ENCODE results near the gene FPGS.

FPGS gene

DNA sequence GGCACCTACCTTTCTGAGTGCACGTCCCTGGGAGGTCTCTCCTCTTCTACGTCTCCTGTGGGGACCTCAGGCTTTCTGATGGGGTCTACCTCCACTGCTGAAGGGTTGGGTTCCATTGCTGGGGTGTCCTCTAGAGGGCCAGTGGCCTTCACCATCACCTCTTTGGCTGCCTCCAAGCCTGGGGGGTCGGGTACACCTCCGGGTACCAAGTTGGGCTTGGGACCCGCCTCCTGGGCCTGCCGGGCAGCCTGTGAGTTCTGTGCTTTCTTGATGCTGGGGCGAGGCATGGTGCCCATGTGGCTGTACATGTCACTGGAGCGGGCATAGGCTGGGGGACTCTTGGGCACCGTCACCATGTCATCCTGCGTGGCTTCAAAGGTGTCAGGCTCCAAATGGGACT lies 28.7 kb upstream of the FPGS start:
- Histone ChIP-seq H2AFZ (ENCODE audit: low read depth, low read length) (no peak overlapping the region), H3K79me1 (replicated peaks; ENCODE audit: low read length, poor library complexity, severe bottlenecking) (no peaks in the 10 kb centered on the region), H2BK5ac (ENCODE audit: low read depth, low read length, poor library complexity, severe bottlenecking) (no peak overlapping the region), H2BK120ac (ENCODE audit: low read depth, low read length) (no peak overlapping the region), H3K27me3 (ENCODE audit: control insufficient read depth in 1 of 2, insufficient read depth in 1 of 2, low read length in 2 of 2) (peaks cover 14 to 35% of the 10 kb centered on the region in 2 experiments), H2BK15ac (ENCODE audit: low read depth, poor library complexity, severe bottlenecking) (no peak overlapping the region), H3K4me2 (ENCODE audit: low read length, poor library complexity, severe bottlenecking) (no peak overlapping the region), H3K14ac (ENCODE audit: low read length in 2 of 2) (no peak overlapping the region), H3K4me3 (ENCODE audit: insufficient read depth in 1 of 2, low read depth in 1 of 2, low read length in 2 of 2) (no peak overlapping the region), H3K9ac (ENCODE audit: low read length) (no peak overlapping the region), H4K91ac (ENCODE audit: low read length) (no peak overlapping the region), H3K23ac (ENCODE audit: low read length in 2 of 2) (no peak overlapping the region), H3K36me3 (ENCODE audit: control insufficient read depth in 1 of 2, insufficient read depth in 2 of 2, low read depth in 1 of 2, low read length in 2 of 2) (no peaks in the 10 kb centered on the region), H3K18ac (ENCODE audit: low read depth in 1 of 2, low read length in 2 of 2) (no peak overlapping the region), H2BK12ac (ENCODE audit: low read length in 2 of 2) (no peak overlapping the region), H2AK5ac (ENCODE audit: low read length, severe bottlenecking) (no peak overlapping the region), H3K9me3 (ENCODE audit: control insufficient read depth, low read length) (no peaks in the 10 kb centered on the region), H3K4ac (ENCODE audit: low read depth in 1 of 2, low read length in 2 of 2) (no peak overlapping the region), H3K27ac (ENCODE audit: low read length, poor library complexity, severe bottlenecking) (no peak overlapping the region), H3K4me1 (ENCODE audit: control insufficient read depth, insufficient read depth, low read depth, low read length) (peaks cover 11% of the 10 kb centered on the region), H4K8ac (ENCODE audit: low read length) (no peak overlapping the region)
- DNase-seq: no peak
- WGBS: 83% methylated on average over 10 of the region's 10 CpGs

DNA sequence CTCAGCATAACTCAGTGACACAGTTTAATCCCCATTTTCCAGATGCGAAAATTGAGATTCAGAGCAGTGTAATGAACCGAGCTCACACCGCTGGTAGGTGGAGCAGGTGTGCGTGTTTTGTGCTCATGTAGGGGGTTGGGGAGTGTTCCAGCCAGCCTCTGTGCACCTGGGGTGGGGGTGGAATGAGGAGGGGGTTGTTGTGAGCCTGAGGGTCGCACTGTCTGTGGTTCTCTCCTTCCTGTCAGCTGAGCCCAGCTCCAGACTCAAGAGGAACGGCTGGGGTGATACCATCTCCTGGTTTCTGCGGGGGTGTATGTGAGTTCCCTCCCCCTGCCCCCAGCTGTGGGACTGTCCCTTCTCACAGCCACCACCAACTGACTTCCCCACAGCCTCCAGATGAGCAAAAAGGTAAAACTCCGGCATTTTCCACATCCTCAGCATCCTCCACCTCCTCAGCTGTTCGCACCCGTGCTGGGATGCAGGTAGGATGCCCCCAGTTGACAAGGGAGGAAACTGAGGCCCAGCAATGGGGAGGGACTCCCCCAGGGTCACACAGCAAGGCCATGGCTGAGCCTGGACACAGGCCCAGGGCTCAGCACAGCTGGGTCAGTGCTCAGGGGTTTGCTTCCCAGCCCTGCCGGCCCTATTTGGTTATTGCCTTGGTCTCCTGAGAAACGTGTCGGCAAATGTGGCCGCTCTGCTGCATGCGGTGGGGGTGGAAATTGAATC lies 26.3 kb upstream of the FPGS start:
- H3K18ac ChIP-seq (ENCODE audit: low read depth in 1 of 2, low read length in 2 of 2): peak overlapping the region in 1 of 2 experiments; percentile 11
- no peak overlapping the region for H2BK5ac ChIP-seq (ENCODE audit: low read depth, low read length, poor library complexity, severe bottlenecking)
- H4K8ac ChIP-seq (ENCODE audit: low read length): peak overlapping the region; percentile 4
- no peak overlapping the region for H2AFZ ChIP-seq (ENCODE audit: low read depth, low read length)
- H3K14ac ChIP-seq (ENCODE audit: low read length in 2 of 2): peak overlapping the region in 1 of 2 experiments; percentile 23
- H2BK120ac ChIP-seq (ENCODE audit: low read depth, low read length): no peak overlapping the region
- H3K36me3 ChIP-seq (ENCODE audit: control insufficient read depth in 1 of 2, insufficient read depth in 2 of 2, low read depth in 1 of 2, low read length in 2 of 2): no peaks in the 10 kb centered on the region
- peak overlapping the region in 1 of 2 experiments; percentile 2 for H3K23ac ChIP-seq (ENCODE audit: low read length in 2 of 2)
- no peaks in the 10 kb centered on the region for H3K9me3 ChIP-seq (ENCODE audit: control insufficient read depth, low read length)
- no peak overlapping the region for H3K27ac ChIP-seq (ENCODE audit: low read length, poor library complexity, severe bottlenecking)
- H2AK5ac ChIP-seq (ENCODE audit: low read length, severe bottlenecking): no peak overlapping the region
- H3K4me2 ChIP-seq (ENCODE audit: low read length, poor library complexity, severe bottlenecking): no peak overlapping the region
- no peak overlapping the region for H2BK12ac ChIP-seq (ENCODE audit: low read length in 2 of 2)
- H4K91ac ChIP-seq (ENCODE audit: low read length): peak overlapping the region; percentile 28
- H3K9ac ChIP-seq (ENCODE audit: low read length): no peak overlapping the region
- H3K4ac ChIP-seq (ENCODE audit: low read depth in 1 of 2, low read length in 2 of 2): no peak overlapping the region
- no peak overlapping the region for H3K4me3 ChIP-seq (ENCODE audit: insufficient read depth in 1 of 2, low read depth in 1 of 2, low read length in 2 of 2)
- DNase-seq: no peak
- peak overlapping the region; percentile 15 for H2BK15ac ChIP-seq (ENCODE audit: low read depth, poor library complexity, severe bottlenecking)
- H3K27me3 ChIP-seq (ENCODE audit: control insufficient read depth in 1 of 2, insufficient read depth in 1 of 2, low read length in 2 of 2): peaks cover 14 to 20% of the 10 kb centered on the region in 2 experiments
- H3K4me1 ChIP-seq (ENCODE audit: control insufficient read depth, insufficient read depth, low read depth, low read length): peaks cover 1% of the 10 kb centered on the region
- no peaks in the 10 kb centered on the region for H3K79me1 ChIP-seq (replicated peaks; ENCODE audit: low read length, poor library complexity, severe bottlenecking)
- 70% methylated on average over 14 of the region's 15 CpGs for WGBS

DNA sequence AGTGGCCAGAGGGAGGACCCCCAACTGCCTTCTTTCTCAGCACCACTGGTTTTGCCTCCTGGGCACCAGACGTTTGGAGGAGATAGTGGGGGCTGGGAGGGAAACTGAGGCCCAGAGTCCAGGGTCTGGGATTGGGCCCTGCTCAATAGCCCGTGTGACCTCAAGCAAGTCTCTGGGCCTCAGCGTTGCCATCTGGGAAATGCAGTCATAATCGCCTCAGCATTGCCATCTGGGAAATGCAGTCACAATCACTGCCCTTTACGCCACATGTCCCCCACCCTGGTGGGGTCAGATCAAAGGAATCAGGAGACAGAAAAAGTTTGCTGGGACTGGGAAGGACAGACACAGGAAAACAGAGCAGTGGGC lies 25.8 kb upstream of the FPGS start:
- peak overlapping the region in 1 of 2 experiments; percentile 11 for H3K18ac ChIP-seq (ENCODE audit: low read depth in 1 of 2, low read length in 2 of 2)
- H3K14ac ChIP-seq (ENCODE audit: low read length in 2 of 2): no peak overlapping the region
- H3K27me3 ChIP-seq (ENCODE audit: control insufficient read depth in 1 of 2, insufficient read depth in 1 of 2, low read length in 2 of 2): peaks cover 14 to 20% of the 10 kb centered on the region in 2 experiments
- H3K9ac ChIP-seq (ENCODE audit: low read length): no peak overlapping the region
- H3K4ac ChIP-seq (ENCODE audit: low read depth in 1 of 2, low read length in 2 of 2): no peak overlapping the region
- WGBS: 86% methylated on average over 2 of the region's 5 CpGs
- H2BK15ac ChIP-seq (ENCODE audit: low read depth, poor library complexity, severe bottlenecking): no peak overlapping the region
- H3K4me3 ChIP-seq (ENCODE audit: insufficient read depth in 1 of 2, low read depth in 1 of 2, low read length in 2 of 2): no peak overlapping the region
- H4K91ac ChIP-seq (ENCODE audit: low read length): no peak overlapping the region
- no peak overlapping the region for H3K23ac ChIP-seq (ENCODE audit: low read length in 2 of 2)
- H3K79me1 ChIP-seq (replicated peaks; ENCODE audit: low read length, poor library complexity, severe bottlenecking): no peaks in the 10 kb centered on the region
- H3K36me3 ChIP-seq (ENCODE audit: control insufficient read depth in 1 of 2, insufficient read depth in 2 of 2, low read depth in 1 of 2, low read length in 2 of 2): no peaks in the 10 kb centered on the region
- peak overlapping the region in 1 of 2 experiments; percentile 68 for H2BK12ac ChIP-seq (ENCODE audit: low read length in 2 of 2)
- H2BK5ac ChIP-seq (ENCODE audit: low read depth, low read length, poor library complexity, severe bottlenecking): no peak overlapping the region
- H2BK120ac ChIP-seq (ENCODE audit: low read depth, low read length): no peak overlapping the region
- H4K8ac ChIP-seq (ENCODE audit: low read length): no peak overlapping the region
- no peak for DNase-seq
- H3K4me2 ChIP-seq (ENCODE audit: low read length, poor library complexity, severe bottlenecking): no peak overlapping the region
- no peak overlapping the region for H2AFZ ChIP-seq (ENCODE audit: low read depth, low read length)
- no peak overlapping the region for H3K27ac ChIP-seq (ENCODE audit: low read length, poor library complexity, severe bottlenecking)
- no peaks in the 10 kb centered on the region for H3K4me1 ChIP-seq (ENCODE audit: control insufficient read depth, insufficient read depth, low read depth, low read length)
- no peaks in the 10 kb centered on the region for H3K9me3 ChIP-seq (ENCODE audit: control insufficient read depth, low read length)
- H2AK5ac ChIP-seq (ENCODE audit: low read length, severe bottlenecking): no peak overlapping the region

DNA sequence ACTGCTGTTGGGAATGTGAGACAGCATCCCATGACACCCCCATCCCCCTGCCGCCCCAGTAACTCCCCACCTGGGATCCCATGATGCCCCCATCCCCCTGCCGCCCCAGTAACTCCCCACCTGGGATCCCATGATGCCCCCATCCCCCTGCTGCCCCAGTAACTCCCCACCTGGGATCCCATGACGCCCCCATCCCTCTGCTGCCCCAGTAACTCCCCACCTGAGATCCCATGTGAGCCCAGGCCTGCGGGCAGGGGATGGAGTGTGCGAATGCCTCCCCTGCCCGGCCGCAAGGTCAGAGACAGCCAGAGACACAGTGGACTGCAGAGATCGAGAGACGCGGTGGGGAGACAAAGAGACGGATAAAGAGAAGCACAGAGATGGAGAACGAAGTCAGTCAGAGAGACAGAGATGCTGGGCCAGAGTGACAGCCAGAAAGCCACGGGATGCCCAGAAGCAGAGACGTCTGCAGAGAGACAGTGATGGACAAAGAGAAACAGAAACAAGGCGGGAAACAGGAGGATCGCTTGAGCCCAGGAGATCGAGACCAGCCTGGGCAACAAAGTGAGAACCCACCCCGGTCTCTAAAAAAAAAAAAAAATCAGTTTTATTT lies 25.2 kb upstream of the FPGS start:
- Histone ChIP-seq H2BK15ac (ENCODE audit: low read depth, poor library complexity, severe bottlenecking) (peak overlapping the region; percentile 15), H3K14ac (ENCODE audit: low read length in 2 of 2) (no peak overlapping the region), H3K18ac (ENCODE audit: low read depth in 1 of 2, low read length in 2 of 2) (no peak overlapping the region), H3K36me3 (ENCODE audit: control insufficient read depth in 1 of 2, insufficient read depth in 2 of 2, low read depth in 1 of 2, low read length in 2 of 2) (no peaks in the 10 kb centered on the region), H2BK12ac (ENCODE audit: low read length in 2 of 2) (no peak overlapping the region), H4K91ac (ENCODE audit: low read length) (no peak overlapping the region), H2AK5ac (ENCODE audit: low read length, severe bottlenecking) (no peak overlapping the region), H3K4me2 (ENCODE audit: low read length, poor library complexity, severe bottlenecking) (no peak overlapping the region), H3K9me3 (ENCODE audit: control insufficient read depth, low read length) (no peaks in the 10 kb centered on the region), H3K4me1 (ENCODE audit: control insufficient read depth, insufficient read depth, low read depth, low read length) (no peaks in the 10 kb centered on the region), H3K79me1 (replicated peaks; ENCODE audit: low read length, poor library complexity, severe bottlenecking) (no peaks in the 10 kb centered on the region), H3K23ac (ENCODE audit: low read length in 2 of 2) (no peak overlapping the region), H3K27me3 (ENCODE audit: control insufficient read depth in 1 of 2, insufficient read depth in 1 of 2, low read length in 2 of 2) (peaks cover 14 to 19% of the 10 kb centered on the region in 2 experiments), H2BK5ac (ENCODE audit: low read depth, low read length, poor library complexity, severe bottlenecking) (no peak overlapping the region), H2AFZ (ENCODE audit: low read depth, low read length) (no peak overlapping the region), H4K8ac (ENCODE audit: low read length) (no peak overlapping the region), H3K4me3 (ENCODE audit: insufficient read depth in 1 of 2, low read depth in 1 of 2, low read length in 2 of 2) (no peak overlapping the region), H3K4ac (ENCODE audit: low read depth in 1 of 2, low read length in 2 of 2) (no peak overlapping the region), H3K27ac (ENCODE audit: low read length, poor library complexity, severe bottlenecking) (no peak overlapping the region), H2BK120ac (ENCODE audit: low read depth, low read length) (no peak overlapping the region), H3K9ac (ENCODE audit: low read length) (no peak overlapping the region)
- no peak for DNase-seq
- WGBS: 88% methylated on average over 17 of the region's 18 CpGs
